Neutrophil (primary cell): ENCODE measurements around the gene CCDC200.

ENCODE experiments used
- H3K27ac ChIP-seq: fragments of 200-600 bp; sonication (generic); 2 replicates; pipeline ENCODE4 v1.5.1; 2016; ENCODE audit warnings: mild to moderate bottlenecking, moderate library complexity
- H3K27me3 ChIP-seq: fragments of 200-600 bp; sonication (generic); 2 replicates; pipeline ENCODE4 v1.6.0; 2016; ENCODE audit warnings: mild to moderate bottlenecking
- H3K36me3 ChIP-seq: fragments of 200-600 bp; sonication (generic); 2 replicates; pipeline ENCODE4 v1.5.1; 2017
- H3K4me1 ChIP-seq, 2 experiments: fragments of 200-600 bp in 1 of 2; sonication (generic) in 1 of 2; 1 replicate in 1 of 2; 2 replicates in 1 of 2; pipeline versions ENCODE4 v1.5.1 to v1.6.1; 2013 to 2016; ENCODE audit warnings: low read depth in 1 of 2, low read length in 1 of 2, mild to moderate bottlenecking in 1 of 2, moderate library complexity in 1 of 2; ENCODE audit not compliant: control insufficient read depth in 1 of 2, insufficient read depth in 1 of 2
- H3K4me3 ChIP-seq, 2 experiments: fragments of 200-600 bp in 1 of 2; sonication (generic) in 1 of 2; 1 replicate in 1 of 2; 2 replicates in 1 of 2; pipeline ENCODE4 v1.5.1; 2013 to 2016; ENCODE audit warnings: low read depth in 1 of 2, low read length in 1 of 2, mild to moderate bottlenecking in 1 of 2, moderate library complexity in 1 of 2
- H3K9me3 ChIP-seq: fragments of 200-600 bp; sonication (generic); 2 replicates; pipeline ENCODE4 v1.5.1; 2016
- TF ChIP-seq, protein P1 (sequence below): fragments of 200-600 bp; sonication (generic); IDR thresholded peaks from 2 replicates; pipeline ENCODE4 v1.5.1; 2016; ENCODE audit warnings: antibody characterized with exemption

CCDC200 gene

DNA sequence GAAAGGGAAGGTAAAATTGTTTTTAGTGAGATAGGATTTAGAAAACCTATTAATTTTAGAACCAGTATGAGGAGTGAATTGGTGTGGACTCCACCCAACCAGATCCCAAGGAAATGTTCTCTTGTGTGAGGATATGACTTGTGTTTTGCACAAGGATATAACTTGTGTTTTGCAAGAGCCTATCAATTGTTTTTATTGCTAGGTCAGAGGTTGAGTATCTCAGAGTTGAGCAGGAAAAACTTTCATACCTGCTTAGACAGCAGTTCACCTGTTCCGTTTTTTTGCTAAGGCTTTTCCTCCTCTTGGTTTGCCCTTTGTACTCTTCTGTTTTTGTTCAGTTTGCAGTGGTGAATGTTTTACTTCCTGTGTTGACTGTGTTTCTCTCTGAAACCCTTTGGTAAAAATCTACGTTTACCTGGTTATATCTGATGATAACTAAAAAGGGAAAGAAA lies 52.3 kb downstream of the CCDC200 start:
- TF ChIP-seq, protein P1, sequence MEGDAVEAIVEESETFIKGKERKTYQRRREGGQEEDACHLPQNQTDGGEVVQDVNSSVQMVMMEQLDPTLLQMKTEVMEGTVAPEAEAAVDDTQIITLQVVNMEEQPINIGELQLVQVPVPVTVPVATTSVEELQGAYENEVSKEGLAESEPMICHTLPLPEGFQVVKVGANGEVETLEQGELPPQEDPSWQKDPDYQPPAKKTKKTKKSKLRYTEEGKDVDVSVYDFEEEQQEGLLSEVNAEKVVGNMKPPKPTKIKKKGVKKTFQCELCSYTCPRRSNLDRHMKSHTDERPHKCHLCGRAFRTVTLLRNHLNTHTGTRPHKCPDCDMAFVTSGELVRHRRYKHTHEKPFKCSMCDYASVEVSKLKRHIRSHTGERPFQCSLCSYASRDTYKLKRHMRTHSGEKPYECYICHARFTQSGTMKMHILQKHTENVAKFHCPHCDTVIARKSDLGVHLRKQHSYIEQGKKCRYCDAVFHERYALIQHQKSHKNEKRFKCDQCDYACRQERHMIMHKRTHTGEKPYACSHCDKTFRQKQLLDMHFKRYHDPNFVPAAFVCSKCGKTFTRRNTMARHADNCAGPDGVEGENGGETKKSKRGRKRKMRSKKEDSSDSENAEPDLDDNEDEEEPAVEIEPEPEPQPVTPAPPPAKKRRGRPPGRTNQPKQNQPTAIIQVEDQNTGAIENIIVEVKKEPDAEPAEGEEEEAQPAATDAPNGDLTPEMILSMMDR: no peak
- Histone ChIP-seq H3K27ac (peak overlapping the region; percentile 38), H3K36me3 (peaks cover 57% of the 10 kb centered on the region), H3K4me1 (peaks cover 23 to 25% of the 10 kb centered on the region in 2 experiments), H3K9me3 (no peaks in the 10 kb centered on the region), H3K4me3 (no peak overlapping the region), H3K27me3 (no peaks in the 10 kb centered on the region)

GRCh38 chr17:43175213-43176118 lies 53.0 kb downstream of the CCDC200 start:
- no peaks in the 10 kb centered on the region for H3K9me3 ChIP-seq
- TF ChIP-seq, protein P1: no peak
- no peak overlapping the region for H3K4me3 ChIP-seq
- peaks cover 50% of the 10 kb centered on the region for H3K36me3 ChIP-seq
- no peaks in the 10 kb centered on the region for H3K27me3 ChIP-seq
- peak overlapping the region; percentile 38 for H3K27ac ChIP-seq
- peaks cover 27 to 30% of the 10 kb centered on the region in 2 experiments for H3K4me1 ChIP-seq

GRCh38 chr17:43171586-43172487 lies 56.6 kb downstream of the CCDC200 start:
- Histone ChIP-seq H3K27ac (peak overlapping the region; percentile 95), H3K9me3 (no peaks in the 10 kb centered on the region), H3K27me3 (no peaks in the 10 kb centered on the region), H3K36me3 (peaks cover 16% of the 10 kb centered on the region), H3K4me1 (peaks cover 41 to 44% of the 10 kb centered on the region in 2 experiments), H3K4me3 (peak overlapping the region; percentile 75 to 86)
- TF ChIP-seq, protein P1: peak; percentile 6
